Thyroid gland (tissue), 4 donors: ENCODE data around the gene HMGB3. TPM values are rescaled to one million over a fixed set of nuclear protein-coding genes. Genes with fewer than 3 reads are reported as not detected.

Experiments
- DNase-seq, 2 donors: peaks; one replicate each; pipeline ENCODE4 v3.0.0-alpha.2; 2019
- H3K27ac ChIP-seq, 3 donors: fragments of 200-600 bp; sonication (generic); 1 replicate in 2 of 3; 2 replicates in 1 of 3; pipeline ENCODE4 v1.5.1; 2016 to 2019; ENCODE audit warnings: mild to moderate bottlenecking in 1 of 3, moderate library complexity in 1 of 3
- H3K27me3 ChIP-seq: fragments of 200-600 bp; sonication (generic); one replicate; pipeline ENCODE4 v1.5.1; 2019
- H3K36me3 ChIP-seq, 2 donors: fragments of 200-600 bp; sonication (generic); one replicate each; pipeline ENCODE4 v1.5.1; 2016 to 2019
- H3K4me1 ChIP-seq, 2 donors: fragments of 200-600 bp; sonication (generic); one replicate each; pipeline ENCODE4 v1.5.1; 2017 to 2019
- H3K4me3 ChIP-seq, 3 donors: fragments of 200-600 bp; sonication (generic); replicated peaks in 1 of 3; 1 replicate in 2 of 3; 2 replicates in 1 of 3; pipeline ENCODE4 v1.5.1; 2016; ENCODE audit warnings: mild to moderate bottlenecking in 1 of 3
- H3K9me3 ChIP-seq: fragments of 200-600 bp; sonication (generic); one replicate; pipeline ENCODE4 v1.5.1; 2017
- CTCF ChIP-seq, 6 experiments: fragments of 200-600 bp in 3 of 6; fragments of 450-650 bp in 3 of 6; sonication (generic) in 3 of 6; IDR thresholded peaks; one replicate each; pipeline ENCODE4 v1.5.1; 2016 to 2019; ENCODE audit warnings: antibody characterized with exemption in 6 of 6, mild to moderate bottlenecking in 2 of 6, inconsistent platforms in 1 of 6, moderate library complexity in 1 of 6
- POLR2A ChIP-seq, 2 donors: fragments of 450-650 bp; IDR thresholded peaks; one replicate each; pipeline ENCODE4 v1.6.1; 2017; ENCODE audit warnings: antibody characterized with exemption in 2 of 2, mild to moderate bottlenecking in 2 of 2, moderate library complexity in 1 of 2
- WGBS, 2 donors: methylation state at CpG; one replicate each; pipeline ENCODE4 v1.1.5; 2017; 5-methylcytosine and 5-hydroxymethylcytosine counted together
- intact Hi-C: fragments of 100-400 bp; cut with DNase I; formaldehyde crosslinking; loops from one replicate; pipeline ENCODE4 v1.15.1; 2023
- total RNA-seq, 4 donors: library from RNA; depleted of rRNA; stranded (reverse); fragments of >200 nt; gene quantifications; one replicate each; pipeline ENCODE4 v1.2.3, GENCODE V29; 2016

HMGB3 gene
- total RNA-seq, 4 donors from 2014 or later = 5.6 to 9.1 (median 8.4) TPM

- no peaks in the 10 kb centered on the region for H3K9me3 ChIP-seq
- H3K27ac ChIP-seq = no peak overlapping the region
- DNase-seq = no peak
- no peaks in the 10 kb centered on the region for H3K36me3 ChIP-seq
- H3K4me3 ChIP-seq = no peak overlapping the region
- WGBS, 2 donors = 79 to 84% methylated on average over 3 of the region's 3 CpGs
- TF ChIP-seq POLR2A (IDR thresholded peaks at IDR 0.05) (no peak), CTCF (IDR thresholded peaks at IDR 0.05) (no peak)
- H3K4me1 ChIP-seq = no peaks in the 10 kb centered on the region
- intact Hi-C loops = no loop called here
- no peaks in the 10 kb centered on the region for H3K27me3 ChIP-seq
These were observed 16.4 kb upstream of the HMGB3 start for GRCh38 chrX:150966742-150967141.

GRCh38 chrX:150967786-150968185 is 15.3 kb upstream of the HMGB3 start:
- Histone ChIP-seq H3K4me3 (no peak overlapping the region), H3K36me3 (no peaks in the 10 kb centered on the region), H3K9me3 (no peaks in the 10 kb centered on the region), H3K4me1 (no peaks in the 10 kb centered on the region), H3K27me3 (no peaks in the 10 kb centered on the region), H3K27ac (no peak overlapping the region)
- intact Hi-C loops = no loop called here
- no peak for TF ChIP-seq CTCF (IDR thresholded peaks at IDR 0.05)
- no peak for TF ChIP-seq POLR2A (IDR thresholded peaks at IDR 0.05)
- 59 to 68% methylated on average over 3 to 5 of the region's 10 CpGs for WGBS, 2 donors
- peak; percentile 33 to 46 for DNase-seq

GRCh38 chrX:150968862-150969720 is 14.0 kb upstream of the HMGB3 start:
- TF ChIP-seq CTCF (IDR thresholded peaks at IDR 0.05) = no peak
- TF ChIP-seq POLR2A (IDR thresholded peaks at IDR 0.05) = no peak
- no peaks in the 10 kb centered on the region for H3K27me3 ChIP-seq
- intact Hi-C loops = no loop called here
- no peaks in the 10 kb centered on the region for H3K4me1 ChIP-seq
- WGBS, 2 donors = 84 to 87% methylated on average over 17 of the region's 17 CpGs
- H3K36me3 ChIP-seq = no peaks in the 10 kb centered on the region
- DNase-seq = no peak
- no peak overlapping the region for H3K27ac ChIP-seq
- no peak overlapping the region for H3K4me3 ChIP-seq
- no peaks in the 10 kb centered on the region for H3K9me3 ChIP-seq

- no peaks in the 10 kb centered on the region for H3K9me3 ChIP-seq
- no peaks in the 10 kb centered on the region for H3K4me1 ChIP-seq
- intact Hi-C loops = no loop called here
- H3K27ac ChIP-seq = no peak overlapping the region
- no peak for TF ChIP-seq CTCF (IDR thresholded peaks at IDR 0.05)
- TF ChIP-seq POLR2A (IDR thresholded peaks at IDR 0.05) = no peak
- no peak overlapping the region for H3K4me3 ChIP-seq
- DNase-seq = no peak
- no peaks in the 10 kb centered on the region for H3K36me3 ChIP-seq
- 51 to 75% methylated on average over 2 of the region's 2 CpGs for WGBS, 2 donors
- H3K27me3 ChIP-seq = no peaks in the 10 kb centered on the region
These were observed 10.7 kb upstream of the HMGB3 start for GRCh38 chrX:150972450-150972849.

- Histone ChIP-seq H3K4me3 (no peak overlapping the region), H3K27me3 (no peaks in the 10 kb centered on the region), H3K36me3 (no peaks in the 10 kb centered on the region), H3K4me1 (no peaks in the 10 kb centered on the region), H3K9me3 (no peaks in the 10 kb centered on the region), H3K27ac (no peak overlapping the region)
- intact Hi-C loops = no loop called here
- no peak for TF ChIP-seq POLR2A (IDR thresholded peaks at IDR 0.05)
- TF ChIP-seq CTCF (IDR thresholded peaks at IDR 0.05) = no peak
- WGBS, 2 donors = 0 to 46% methylated on average over 1 to 19 of the region's 33 CpGs
- no peak for DNase-seq
These were observed 7.3 kb upstream of the HMGB3 start for GRCh38 chrX:150975655-150976390.
